Muscle of leg (tissue), 11 donors: Measurements from ENCODE around the gene TMED9. TPM values are rescaled to one million over a fixed set of nuclear protein-coding genes. Genes with fewer than 3 reads are reported as not detected.
A peak's percentile ranks its signal among the peaks of the same experiment; 100 is the strongest.
"Not testable (repeated sequence)": the region's sequence is repeated elsewhere in the genome, so short reads cannot be mapped to it uniquely, and the experiment has no call there.

Experiments used
- DNase-seq: peaks from one replicate; pipeline ENCODE4 v3.0.0; 2013
- H3K27ac ChIP-seq: one replicate; pipeline ENCODE4 v1.5.1; 2013; ENCODE audit warnings: mild to moderate bottlenecking, low read length, control low read depth
- H3K27me3 ChIP-seq: one replicate; pipeline ENCODE4 v1.6.1; 2013; ENCODE audit warnings: low read length; ENCODE audit not compliant: control insufficient read depth, insufficient read depth
- H3K36me3 ChIP-seq: one replicate; pipeline ENCODE4 v1.6.1; 2013; ENCODE audit warnings: low read length; ENCODE audit not compliant: control insufficient read depth, insufficient read depth
- H3K4me1 ChIP-seq: one replicate; pipeline ENCODE4 v1.6.1; 2013; ENCODE audit warnings: low read length; ENCODE audit not compliant: control insufficient read depth, insufficient read depth
- H3K4me3 ChIP-seq: one replicate; pipeline ENCODE4 v1.5.1; 2013; ENCODE audit warnings: low read length, control low read depth
- H3K9me3 ChIP-seq: replicated peaks from 2 replicates; pipeline ENCODE4 v1.6.1; 2013; ENCODE audit warnings: low read depth, low read length; ENCODE audit not compliant: control insufficient read depth
- WGBS: methylation state at CpG from one replicate; pipeline ENCODE4 v1.1.5; 2013; ENCODE audit warnings: missing lambda C conversion rate; ENCODE audit not compliant: insufficient coverage; 5-methylcytosine and 5-hydroxymethylcytosine counted together
- polyA plus RNA-seq, 8 donors: library from polyadenylated mRNA; unstranded; fragments of 120-200 nt; gene quantifications; one replicate each; pipeline versions ENCODE4 v1.2.1 to v1.2.3, GENCODE V29; 2013; ENCODE audit warnings: inconsistent platforms in 1 of 8, low replicate concordance in 1 of 8; ENCODE audit not compliant: insufficient read length in 8 of 8, insufficient read depth in 1 of 8
- total RNA-seq: library from RNA; stranded (reverse); fragments of 120-200 nt; gene quantifications from one replicate; pipeline ENCODE4 v1.2.4, GENCODE V29; 2013

TMED9 gene
- total and polyA plus RNA-seq, 9 donors = 48.0 to 161 (median 133) TPM

DNA sequence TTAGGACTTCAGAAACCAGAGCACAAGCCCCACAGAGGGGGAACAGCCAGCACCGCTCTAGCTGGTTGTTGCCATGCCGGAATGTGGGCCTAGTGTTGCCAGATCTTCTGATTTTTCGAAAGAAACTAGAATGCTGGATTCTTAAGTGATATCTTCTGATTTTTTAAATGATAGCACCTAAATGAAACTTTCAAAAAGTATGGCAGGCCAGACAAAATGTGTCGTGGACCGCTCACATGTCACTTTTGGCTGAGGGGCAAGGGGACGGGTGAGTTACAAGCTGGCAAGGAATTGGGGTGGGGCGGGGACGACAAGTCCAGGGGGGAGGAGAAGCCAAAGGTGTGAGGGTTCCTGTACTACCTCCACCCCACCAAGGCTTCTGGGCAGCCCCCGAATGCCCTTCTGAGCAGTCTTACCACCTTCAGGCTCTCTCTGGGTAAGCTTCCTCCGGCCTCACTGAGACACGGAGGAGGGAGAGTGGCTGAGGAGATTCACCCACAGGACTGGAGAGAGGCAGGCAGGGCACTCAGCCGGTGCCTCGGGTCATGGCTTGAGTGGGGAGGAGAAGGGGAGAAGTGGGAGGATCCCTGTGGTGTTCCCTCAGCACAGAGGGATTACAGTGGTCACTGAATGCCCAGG is 18.2 kb downstream of the TMED9 start:
- Histone ChIP-seq H3K27ac (no peak overlapping the region), H3K36me3 (peaks cover 31% of the 10 kb centered on the region), H3K4me1 (peaks cover 8% of the 10 kb centered on the region), H3K27me3 (no peaks in the 10 kb centered on the region), H3K4me3 (no peak overlapping the region), H3K9me3 (no peaks in the 10 kb centered on the region)
- 81% methylated on average over 6 of the region's 13 CpGs for WGBS
- DNase-seq = no peak

DNA sequence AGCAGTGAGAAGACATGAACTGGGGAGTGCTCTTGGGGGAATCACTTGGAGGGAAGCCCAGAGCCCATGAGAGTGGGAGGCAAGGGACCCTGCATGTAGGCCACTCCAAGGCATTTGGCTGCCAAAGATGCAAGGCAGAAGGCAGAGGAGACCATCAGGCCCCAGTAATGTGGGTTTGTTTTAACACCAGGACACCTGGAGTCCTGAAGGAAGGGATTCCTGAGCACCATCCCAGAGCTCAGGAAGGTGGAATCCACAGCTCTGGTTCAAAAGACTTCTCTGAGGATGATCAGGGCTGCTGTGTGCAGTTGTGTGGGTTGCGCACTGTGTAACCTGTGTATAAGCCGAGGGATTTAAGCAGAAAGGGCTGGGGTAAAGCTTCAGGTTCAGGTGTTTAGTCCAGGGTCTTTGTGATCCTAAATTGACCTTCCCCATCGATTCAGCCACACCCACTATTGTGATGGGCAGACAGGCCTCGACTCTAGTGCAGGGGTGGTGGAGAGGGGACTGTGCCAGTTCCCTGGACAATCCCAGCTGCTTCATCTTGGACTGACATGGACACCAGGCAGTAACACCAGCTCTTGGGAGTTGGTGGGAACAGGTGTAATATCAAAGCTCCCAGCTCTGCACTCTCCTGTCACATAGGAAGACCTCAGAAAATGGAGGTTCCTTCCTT is 18.9 kb downstream of the TMED9 start:
- Histone ChIP-seq H3K4me1 (peaks cover 8% of the 10 kb centered on the region), H3K9me3 (no peaks in the 10 kb centered on the region), H3K27me3 (no peaks in the 10 kb centered on the region), H3K36me3 (peaks cover 25% of the 10 kb centered on the region), H3K27ac (no peak overlapping the region), H3K4me3 (no peak overlapping the region)
- WGBS = 100% methylated on average over 2 of the region's 4 CpGs
- DNase-seq = no peak

DNA sequence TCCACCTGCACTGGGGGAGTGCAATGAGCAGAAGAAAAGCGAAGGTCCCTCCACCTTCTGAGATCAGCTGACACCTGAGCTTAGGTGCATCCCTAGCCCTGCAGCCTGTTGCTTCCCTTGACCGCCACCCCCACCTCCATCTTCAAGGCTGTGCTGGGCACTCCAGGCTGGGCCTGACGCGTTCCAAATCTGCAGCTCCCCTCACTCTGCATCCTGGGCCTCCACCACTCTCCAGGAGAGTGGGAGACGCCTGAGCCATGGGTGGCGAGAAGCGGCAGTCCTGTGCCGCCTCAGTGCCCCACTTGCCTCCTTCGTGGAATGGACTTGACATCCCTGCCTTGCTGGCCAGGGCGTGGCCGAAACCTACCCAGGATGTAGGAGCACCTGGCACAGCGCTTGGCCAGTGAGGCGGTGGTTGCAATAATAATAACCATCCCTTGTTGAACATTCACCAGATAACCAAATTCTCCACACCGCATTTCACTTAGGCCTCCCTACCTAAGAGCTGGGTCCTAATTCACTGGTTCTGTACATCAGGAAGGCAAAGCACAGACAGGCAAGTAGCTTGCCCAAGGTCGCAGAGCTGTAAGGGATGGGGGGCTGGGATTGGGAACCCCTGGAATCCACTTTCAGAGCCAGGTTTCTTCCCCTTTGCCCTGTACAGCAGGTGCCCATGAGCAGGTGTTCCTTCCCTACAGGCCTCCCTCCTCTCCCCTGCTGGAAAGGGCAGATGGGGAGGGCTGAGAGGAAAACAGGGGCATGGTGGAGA is 19.6 kb downstream of the TMED9 start:
- peaks cover 8% of the 10 kb centered on the region for H3K4me1 ChIP-seq
- WGBS = 85% methylated on average over 10 of the region's 15 CpGs
- H3K27ac ChIP-seq = no peak overlapping the region
- no peaks in the 10 kb centered on the region for H3K9me3 ChIP-seq
- H3K4me3 ChIP-seq = no peak overlapping the region
- peaks cover 20% of the 10 kb centered on the region for H3K36me3 ChIP-seq
- DNase-seq = peak; percentile 6
- H3K27me3 ChIP-seq = no peaks in the 10 kb centered on the region

DNA sequence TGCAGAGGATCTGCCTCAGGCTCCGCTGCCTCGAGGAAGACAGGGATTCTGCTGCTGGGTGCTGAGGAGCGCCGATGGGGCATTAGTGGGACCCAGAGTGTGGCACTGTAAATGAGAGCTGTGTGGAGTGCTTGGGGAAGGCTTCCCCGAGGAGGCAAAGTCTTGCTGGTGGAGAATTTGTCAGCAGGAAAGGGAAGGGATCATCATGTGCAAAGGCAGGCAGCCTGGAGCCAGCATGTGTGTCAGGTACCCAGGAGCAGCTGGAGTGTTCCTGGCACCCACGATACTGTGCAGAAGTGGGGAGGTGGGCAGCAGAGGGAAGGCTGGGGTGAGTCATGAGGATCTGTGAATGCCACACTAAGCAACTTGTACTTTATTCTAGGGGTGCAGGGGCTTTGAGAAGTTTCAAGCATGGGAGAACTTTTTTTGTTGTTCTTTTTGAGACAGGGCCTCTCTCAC is 20.2 kb downstream of the TMED9 start:
- Histone ChIP-seq H3K27me3 (no peaks in the 10 kb centered on the region), H3K4me3 (no peak overlapping the region), H3K9me3 (no peaks in the 10 kb centered on the region), H3K4me1 (peaks cover 7% of the 10 kb centered on the region), H3K36me3 (peaks cover 22% of the 10 kb centered on the region), H3K27ac (no peak overlapping the region)
- DNase-seq = no peak
- WGBS = 74% methylated on average over 6 of the region's 6 CpGs

DNA sequence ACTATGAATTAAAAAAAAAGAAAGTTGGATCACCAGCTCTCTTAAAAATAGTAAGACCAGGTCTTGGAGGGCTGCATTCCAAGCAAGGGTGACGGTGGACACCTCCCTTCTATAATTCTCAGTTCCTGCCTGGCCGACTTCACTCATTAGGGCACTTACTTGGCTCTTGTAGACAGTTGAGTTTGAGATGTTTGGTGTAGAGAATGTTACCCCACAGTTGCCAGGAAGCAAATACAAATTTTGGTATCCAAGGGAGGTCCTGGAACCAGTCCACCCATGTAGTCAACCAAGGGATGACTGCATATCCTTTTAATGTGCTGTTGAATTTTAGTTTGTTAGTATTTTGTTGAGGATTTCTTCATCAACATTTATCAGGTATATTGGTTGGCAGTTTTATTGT is 28.6 kb downstream of the TMED9 start:
- peaks cover 46% of the 10 kb centered on the region for H3K36me3 ChIP-seq
- H3K27ac ChIP-seq = no peak overlapping the region
- no CpG with 5 or more reads among the region's 2 CpGs for WGBS
- no peak for DNase-seq
- peaks cover 2% of the 10 kb centered on the region for H3K9me3 ChIP-seq
- no peaks in the 10 kb centered on the region for H3K27me3 ChIP-seq
- H3K4me1 ChIP-seq = no peaks in the 10 kb centered on the region
- no peak overlapping the region for H3K4me3 ChIP-seq

DNA sequence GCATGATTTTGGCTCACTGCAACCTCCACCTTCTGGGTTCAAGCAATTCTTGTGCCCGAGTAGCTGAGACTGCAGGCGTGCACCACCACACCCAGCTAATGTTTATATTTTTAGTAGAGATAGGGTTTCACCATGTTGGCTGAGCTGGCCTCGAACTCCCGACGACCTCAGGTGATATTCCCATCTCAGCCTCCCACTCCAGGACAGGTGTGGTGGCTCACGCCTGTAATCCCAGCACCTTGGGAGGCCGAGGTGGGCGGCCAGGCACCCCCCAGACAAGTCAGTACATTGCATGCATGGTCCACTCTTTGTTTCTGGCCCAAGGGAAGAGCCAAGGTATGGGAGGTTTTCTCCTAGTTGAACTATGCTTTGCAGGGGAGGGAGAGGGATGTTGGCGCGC is 32.2 kb downstream of the TMED9 start:
- WGBS = 92% methylated on average over 4 of the region's 10 CpGs
- H3K4me1 ChIP-seq, H3K4me3 ChIP-seq, H3K27ac ChIP-seq, H3K27me3 ChIP-seq, DNase-seq, H3K9me3 ChIP-seq: not testable (repeated sequence)
- peaks cover 33% of the 10 kb centered on the region for H3K36me3 ChIP-seq

DNA sequence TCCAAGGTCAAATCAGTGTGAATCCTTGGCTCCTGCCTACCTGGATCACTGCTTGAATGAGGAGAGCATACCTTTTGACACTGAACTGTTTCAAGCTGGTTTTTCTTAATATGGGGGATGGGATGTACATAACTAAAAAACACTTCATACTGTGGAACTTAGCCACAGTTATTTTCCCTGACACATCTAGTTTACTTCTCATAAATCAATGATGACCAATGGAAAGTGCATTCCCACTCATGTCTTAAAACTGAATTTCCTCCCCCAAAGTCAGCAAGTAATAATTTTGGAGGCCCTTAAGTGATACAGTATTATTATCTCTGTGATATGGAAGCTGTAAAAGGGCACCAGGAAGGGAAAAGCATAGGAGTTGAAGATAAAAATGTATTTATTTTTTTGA is 38.2 kb downstream of the TMED9 start:
- DNase-seq, H3K36me3 ChIP-seq, H3K4me1 ChIP-seq, H3K27ac ChIP-seq, H3K27me3 ChIP-seq, H3K9me3 ChIP-seq, H3K4me3 ChIP-seq: not testable (repeated sequence)

DNA sequence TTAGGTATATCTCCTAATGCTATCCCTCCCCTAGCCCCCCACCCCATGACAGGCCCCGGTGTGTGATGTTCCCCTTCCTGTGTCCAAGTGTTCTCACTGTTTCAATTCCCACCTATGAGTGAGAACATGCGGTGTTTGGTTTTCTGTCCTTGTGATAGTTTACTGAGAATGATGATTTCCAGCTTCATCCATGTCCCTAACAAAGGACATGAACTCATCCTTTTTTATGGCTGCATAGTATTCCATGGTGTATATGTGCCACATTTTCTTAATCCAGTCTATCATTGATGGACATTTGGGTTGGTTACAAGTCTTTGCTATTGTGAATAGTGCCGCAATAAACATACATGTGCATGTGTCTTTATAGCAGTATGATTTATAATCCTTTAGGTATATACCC is 42.9 kb downstream of the TMED9 start:
- not testable (repeated sequence) for H3K9me3 ChIP-seq, H3K36me3 ChIP-seq, H3K4me3 ChIP-seq, H3K27me3 ChIP-seq, H3K27ac ChIP-seq, H3K4me1 ChIP-seq, DNase-seq
- WGBS = no CpG with 5 or more reads among the region's 3 CpGs

DNA sequence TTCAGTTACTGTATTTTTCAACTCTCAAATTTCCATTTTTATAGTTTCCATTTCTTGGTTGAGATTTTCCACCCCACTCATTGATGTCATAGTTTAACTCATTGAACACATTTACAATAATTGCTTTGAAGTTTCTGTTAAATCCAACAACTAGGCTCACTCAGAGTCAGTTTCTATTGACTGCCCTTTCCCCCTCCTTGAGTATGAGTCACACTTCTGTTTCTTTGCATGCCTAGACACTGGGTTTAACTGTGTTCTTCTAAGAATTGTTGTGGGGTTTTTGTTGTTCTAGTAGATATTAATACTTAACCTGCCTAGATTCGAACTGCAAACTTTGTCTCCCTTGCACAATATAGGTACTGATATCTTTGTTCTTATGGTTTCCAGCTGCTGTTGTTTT is 53.5 kb downstream of the TMED9 start:
- not testable (repeated sequence) for H3K9me3 ChIP-seq, H3K4me1 ChIP-seq, DNase-seq, H3K4me3 ChIP-seq, H3K27ac ChIP-seq, H3K36me3 ChIP-seq, H3K27me3 ChIP-seq
- no CpG with 5 or more reads among the region's 1 CpG for WGBS
